Right forelimb (tissue), 1 donor: ENCODE measurements around the gene TUBA8.
"Not testable (repeated sequence)": the region's sequence is repeated elsewhere in the genome, so short reads cannot be mapped to it uniquely, and the experiment has no call there.

ENCODE experiments used
- DNase-seq: peaks from one replicate; pipeline ENCODE4 v3.0.0-alpha.2; 2018

TUBA8 gene

GRCh38 chr22:18110194-18110953 lies at the start of gene TUBA8:
TSS of gene TUBA8 (plus strand) at chr22:18110809. CDS start at chr22:18110866, 57 bp downstream.
- DNase-seq = peak; percentile 65

GRCh38 chr22:18062421-18062820 lies 48.2 kb upstream of the TUBA8 start:
- no peak for DNase-seq

- DNase-seq = no peak
Measured at GRCh38 chr22:18063306-18063705, 47.3 kb upstream of the TUBA8 start.

- not testable (repeated sequence) for DNase-seq
Measured at GRCh38 chr22:18063715-18064114, 46.9 kb upstream of the TUBA8 start.

- no peak for DNase-seq
Measured at GRCh38 chr22:18064636-18065035, 46.0 kb upstream of the TUBA8 start.

GRCh38 chr22:18065256-18065655 lies 45.4 kb upstream of the TUBA8 start:
- DNase-seq = no peak

- no peak for DNase-seq
Measured at GRCh38 chr22:18066181-18066859, 44.3 kb upstream of the TUBA8 start.

GRCh38 chr22:18067121-18067520 lies 43.5 kb upstream of the TUBA8 start:
- no peak for DNase-seq

GRCh38 chr22:18067548-18068341 lies 42.9 kb upstream of the TUBA8 start:
- no peak for DNase-seq

GRCh38 chr22:18068381-18068988 lies 42.1 kb upstream of the TUBA8 start:
- no peak for DNase-seq

GRCh38 chr22:18069041-18069440 lies 41.6 kb upstream of the TUBA8 start:
- DNase-seq = no peak

GRCh38 chr22:18070041-18070440 lies 40.6 kb upstream of the TUBA8 start:
- no peak for DNase-seq

- DNase-seq = no peak
Measured at GRCh38 chr22:18070556-18071306, 39.9 kb upstream of the TUBA8 start.

GRCh38 chr22:18071307-18071967 lies 39.2 kb upstream of the TUBA8 start:
- DNase-seq = not testable (repeated sequence)

GRCh38 chr22:18071968-18072310 lies 38.7 kb upstream of the TUBA8 start:
- no peak for DNase-seq

- DNase-seq = no peak
Measured at GRCh38 chr22:18073467-18073866, 37.1 kb upstream of the TUBA8 start.

GRCh38 chr22:18073927-18074326 lies 36.7 kb upstream of the TUBA8 start:
- not testable (repeated sequence) for DNase-seq

- no peak for DNase-seq
Measured at GRCh38 chr22:18075101-18075719, 35.4 kb upstream of the TUBA8 start.

GRCh38 chr22:18075720-18076497 lies 34.7 kb upstream of the TUBA8 start:
- DNase-seq = peak; percentile 57

- DNase-seq = no peak
Measured at GRCh38 chr22:18077087-18077638, 33.4 kb upstream of the TUBA8 start.
